Activated T-cell treated with anti-CD3 and anti-CD28 coated beads, Interleukin-2, amount 50 U/mL, for 72 hours (primary cell): Measurements from ENCODE around the gene TTLL3. TPM values are rescaled to one million over a fixed set of nuclear protein-coding genes. Genes with fewer than 3 reads are reported as not detected.
A peak's percentile ranks its signal among the peaks of the same experiment; 100 is the strongest.

Experiments used
- ATAC-seq, 2 donors: fragments of 150-1000 bp; cut with Tn5 transposase; replicated peaks in 1 of 2; 2 replicates each; pipeline ENCODE4 v1.10.0; 2021; ENCODE audit warnings: moderate library complexity in 2 of 2, mild to moderate bottlenecking in 1 of 2
- DNase-seq, 2 donors: peaks; one replicate each; pipeline ENCODE4 v3.0.0; 2021 to 2022; ENCODE audit warnings: mixed read lengths in 1 of 2
- H3K27ac Mint-ChIP-seq: one replicate; pipeline ENCODE4 v1.8.0; 2022; ENCODE audit warnings: mild to moderate bottlenecking, moderate library complexity, mixed read lengths
- H3K27me3 Mint-ChIP-seq: one replicate; pipeline ENCODE4 v1.8.0; 2022; ENCODE audit warnings: low read depth, mixed read lengths
- H3K36me3 Mint-ChIP-seq, 2 donors: one replicate each; pipeline ENCODE4 v1.8.0; 2022; ENCODE audit warnings: mixed read lengths in 2 of 2, mild to moderate bottlenecking in 1 of 2; ENCODE audit not compliant: insufficient read depth in 2 of 2
- H3K4me1 Mint-ChIP-seq: one replicate; pipeline ENCODE4 v1.8.0; 2022; ENCODE audit warnings: low read depth, mixed read lengths
- H3K4me3 Mint-ChIP-seq, 2 donors: one replicate each; pipeline ENCODE4 v1.8.0; 2022; ENCODE audit warnings: mild to moderate bottlenecking in 2 of 2, mixed read lengths in 2 of 2, moderate library complexity in 2 of 2
- H3K9me3 Mint-ChIP-seq, 2 donors: one replicate each; pipeline ENCODE4 v1.8.0; 2022; ENCODE audit warnings: mixed read lengths in 2 of 2
- total RNA-seq, 2 donors: library from RNA; stranded (reverse); gene quantifications; one replicate each; pipeline ENCODE4 v1.2.3, GENCODE V29; 2022

The TTLL3 gene
- total RNA-seq, 2 donors from 2014 or later = 63.6 to 75.5 TPM

DNA sequence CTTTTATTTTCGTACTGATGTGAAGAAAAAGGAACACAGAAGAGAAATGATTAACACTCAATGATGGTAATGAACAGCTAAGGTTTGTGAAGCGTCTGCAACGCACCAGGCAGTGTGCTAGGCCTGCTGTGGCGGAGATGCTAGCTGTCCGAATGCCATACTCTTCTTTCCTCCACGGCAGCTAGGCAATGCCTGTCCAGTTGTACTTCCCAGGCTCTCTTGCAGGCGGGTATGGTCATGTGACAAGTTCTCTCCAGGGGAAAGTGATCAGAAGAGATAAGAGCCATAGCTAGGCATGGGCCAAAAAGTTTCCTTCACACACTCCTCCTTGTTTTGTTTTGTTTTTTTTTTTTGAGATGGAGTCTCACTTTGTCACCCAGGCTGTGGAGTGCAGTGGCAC lies 24.5 kb upstream of the TTLL3 start:
- peaks cover 27 to 46% of the 10 kb centered on the region in 2 donors for H3K36me3 Mint-ChIP-seq
- peaks cover 72% of the 10 kb centered on the region for H3K4me1 Mint-ChIP-seq
- DNase-seq = no peak
- H3K27me3 Mint-ChIP-seq = no peaks in the 10 kb centered on the region
- ATAC-seq = no peak
- no peaks in the 10 kb centered on the region for H3K9me3 Mint-ChIP-seq
- no peak overlapping the region for H3K27ac Mint-ChIP-seq
- no peak overlapping the region for H3K4me3 Mint-ChIP-seq

DNA sequence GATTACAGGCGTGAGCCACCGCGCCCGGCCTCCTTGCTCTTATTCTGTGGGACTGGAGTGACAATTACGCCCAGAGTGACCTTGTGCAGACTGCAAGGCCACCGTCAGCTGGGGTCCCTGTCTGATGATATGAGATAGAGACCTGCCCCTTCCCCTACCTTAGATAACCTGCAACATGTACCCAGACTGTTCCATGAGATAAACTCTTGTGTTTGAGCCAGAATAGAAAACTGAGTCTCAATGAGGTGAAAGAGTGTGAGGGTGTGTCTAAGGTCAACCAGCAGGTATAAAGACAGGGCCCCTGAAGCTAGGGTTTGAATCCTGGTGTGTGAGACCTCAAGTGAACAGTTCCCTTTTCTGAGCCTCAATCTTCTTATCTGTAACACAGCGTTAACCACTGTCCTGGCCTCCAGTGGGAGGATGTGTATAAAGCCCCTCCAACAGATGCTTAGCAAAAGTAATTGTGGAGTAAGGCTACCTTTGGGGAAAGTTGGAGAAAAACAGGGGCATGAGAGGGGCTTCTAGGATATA lies 23.8 kb upstream of the TTLL3 start:
- Mint-ChIP-seq H3K4me3 (no peak overlapping the region), H3K27me3 (no peaks in the 10 kb centered on the region), H3K9me3 (no peaks in the 10 kb centered on the region), H3K27ac (peak overlapping the region; percentile 39), H3K36me3 (peaks cover 27 to 41% of the 10 kb centered on the region in 2 donors), H3K4me1 (peaks cover 72% of the 10 kb centered on the region)
- no peak for DNase-seq
- ATAC-seq = no peak

DNA sequence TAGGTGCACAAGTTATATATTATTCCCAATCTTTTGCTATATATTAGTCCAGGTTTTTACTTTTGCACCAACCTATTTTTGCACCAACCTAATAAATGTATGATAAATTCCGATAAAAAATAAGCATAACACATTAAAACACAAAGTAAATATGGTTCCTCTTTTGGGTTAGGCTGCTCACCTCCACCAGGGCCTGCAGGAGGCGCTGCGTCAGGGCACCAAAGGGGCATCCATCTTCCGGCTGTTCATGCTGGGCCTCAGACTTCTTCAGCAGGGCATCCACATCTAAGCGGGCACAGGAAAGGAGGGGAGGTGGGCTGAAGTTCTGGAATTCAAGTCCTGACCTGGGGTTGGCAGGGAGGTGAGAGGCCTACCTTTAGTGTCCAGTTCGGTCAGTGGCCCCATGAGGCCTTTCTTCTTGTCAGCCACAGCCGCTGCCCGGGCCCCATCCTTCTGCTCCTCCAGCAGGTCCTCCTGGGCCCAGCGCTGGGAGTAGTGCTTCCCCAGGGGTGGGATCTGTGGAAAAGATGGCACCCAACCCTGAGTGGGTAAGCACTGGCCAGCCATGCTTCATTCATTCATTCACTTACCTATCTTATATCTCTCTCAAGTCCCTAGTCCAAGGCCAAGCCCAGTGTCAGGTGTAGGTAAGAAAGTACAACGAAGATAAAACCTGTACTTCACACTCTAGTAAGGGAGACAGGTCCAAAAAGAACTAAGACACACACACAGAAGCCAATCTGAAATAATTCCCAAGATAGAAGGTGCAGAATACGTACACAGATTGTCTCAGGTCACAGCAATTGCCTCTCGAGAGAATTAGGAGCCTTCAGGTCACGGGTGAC lies 23.0 kb upstream of the TTLL3 start:
- Mint-ChIP-seq H3K4me3 (peak overlapping the region; percentile 45 to 52), H3K27me3 (no peaks in the 10 kb centered on the region), H3K4me1 (peaks cover 75% of the 10 kb centered on the region), H3K36me3 (peaks cover 30 to 39% of the 10 kb centered on the region in 2 donors), H3K9me3 (no peaks in the 10 kb centered on the region), H3K27ac (peak overlapping the region; percentile 25)
- no peak for DNase-seq
- peak in 1 of 2 donors; percentile 0 for ATAC-seq

DNA sequence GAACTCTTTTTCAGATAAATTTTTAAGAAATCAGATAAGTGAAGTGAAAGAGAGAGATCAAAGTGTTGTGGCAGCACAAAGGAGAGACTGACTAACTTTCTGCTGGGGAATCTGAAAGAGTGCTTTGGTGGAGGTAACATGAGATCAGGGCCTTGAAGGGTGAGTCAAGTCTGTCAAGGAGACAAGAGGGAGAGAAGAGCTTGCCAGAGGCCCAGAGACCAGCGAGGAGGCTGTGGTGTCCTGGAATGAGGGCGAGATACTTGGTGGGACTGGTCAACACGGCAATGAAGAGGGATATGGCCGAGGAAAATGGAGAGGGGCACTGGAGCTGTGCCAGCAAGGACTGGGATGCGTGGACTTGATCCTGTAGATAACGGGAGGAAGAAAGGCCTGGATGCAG lies 22.3 kb upstream of the TTLL3 start:
- DNase-seq (peak in 1 of 2 donors; percentile 57), ATAC-seq (peak; percentile 56 to 67)
- Mint-ChIP-seq H3K4me3 (peak overlapping the region; percentile 45 to 52), H3K27ac (peak overlapping the region; percentile 25), H3K36me3 (peaks cover 26 to 39% of the 10 kb centered on the region in 2 donors), H3K4me1 (peaks cover 69% of the 10 kb centered on the region), H3K27me3 (no peaks in the 10 kb centered on the region), H3K9me3 (no peaks in the 10 kb centered on the region)

DNA sequence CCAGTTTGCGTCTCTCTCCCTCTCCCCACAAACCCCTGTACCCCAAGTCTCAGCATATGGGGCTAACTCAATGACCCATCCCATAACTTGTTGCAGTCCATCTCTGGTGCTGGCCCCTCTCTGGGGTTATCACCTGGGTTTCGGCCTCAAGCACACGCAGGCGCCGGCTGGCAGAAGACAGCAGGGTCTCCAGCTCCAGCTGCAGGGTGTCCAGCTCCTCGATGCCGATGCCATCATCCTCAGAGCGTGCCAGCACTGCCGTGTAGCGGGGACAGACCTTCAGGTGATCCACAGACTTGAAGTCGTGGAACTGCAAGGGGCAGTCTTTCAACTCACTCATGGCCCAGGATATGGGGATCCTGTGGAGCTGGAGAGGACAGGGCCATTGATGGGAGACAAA lies 18.9 kb upstream of the TTLL3 start:
- Mint-ChIP-seq H3K9me3 (no peaks in the 10 kb centered on the region), H3K27me3 (no peaks in the 10 kb centered on the region), H3K4me1 (peaks cover 84% of the 10 kb centered on the region), H3K27ac (no peak overlapping the region), H3K36me3 (peaks cover 31 to 42% of the 10 kb centered on the region in 2 donors), H3K4me3 (peak overlapping the region; percentile 91 to 95)
- ATAC-seq = no peak
- DNase-seq = no peak

DNA sequence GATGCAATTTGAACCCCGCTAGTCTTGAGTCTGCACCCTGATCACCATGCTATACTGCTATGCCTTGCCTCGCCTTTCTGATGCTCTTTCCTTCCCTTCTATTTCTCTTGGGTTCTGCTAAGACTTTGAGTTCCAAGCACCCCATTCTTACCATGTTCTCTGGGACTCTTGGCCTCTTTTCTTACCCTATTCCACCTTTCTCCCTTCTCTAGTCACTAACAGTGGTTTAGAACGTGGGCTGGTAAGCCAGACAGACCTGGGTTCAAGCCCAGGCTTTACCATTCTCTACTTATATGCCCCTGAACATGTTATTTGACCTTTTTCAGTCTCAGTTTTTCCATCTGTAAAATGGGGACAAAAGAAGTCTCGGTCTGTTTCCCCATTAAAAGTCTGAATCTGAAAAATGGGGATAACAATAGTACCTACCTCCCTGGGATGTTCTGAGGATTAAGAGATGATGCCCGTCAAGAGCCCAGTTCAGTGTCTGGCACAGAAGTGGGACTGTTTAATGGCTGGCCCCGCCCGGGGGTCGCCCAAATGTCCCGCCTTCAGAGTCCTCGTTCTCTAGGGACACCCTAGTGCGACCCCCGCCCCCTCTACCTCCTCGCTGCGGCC lies 18.2 kb upstream of the TTLL3 start:
- Mint-ChIP-seq H3K4me3 (peak overlapping the region; percentile 91 to 95), H3K27ac (peak overlapping the region; percentile 98), H3K27me3 (no peaks in the 10 kb centered on the region), H3K36me3 (peaks cover 28 to 36% of the 10 kb centered on the region in 2 donors), H3K4me1 (peaks cover 83% of the 10 kb centered on the region), H3K9me3 (no peaks in the 10 kb centered on the region)
- ATAC-seq = no peak
- no peak for DNase-seq

DNA sequence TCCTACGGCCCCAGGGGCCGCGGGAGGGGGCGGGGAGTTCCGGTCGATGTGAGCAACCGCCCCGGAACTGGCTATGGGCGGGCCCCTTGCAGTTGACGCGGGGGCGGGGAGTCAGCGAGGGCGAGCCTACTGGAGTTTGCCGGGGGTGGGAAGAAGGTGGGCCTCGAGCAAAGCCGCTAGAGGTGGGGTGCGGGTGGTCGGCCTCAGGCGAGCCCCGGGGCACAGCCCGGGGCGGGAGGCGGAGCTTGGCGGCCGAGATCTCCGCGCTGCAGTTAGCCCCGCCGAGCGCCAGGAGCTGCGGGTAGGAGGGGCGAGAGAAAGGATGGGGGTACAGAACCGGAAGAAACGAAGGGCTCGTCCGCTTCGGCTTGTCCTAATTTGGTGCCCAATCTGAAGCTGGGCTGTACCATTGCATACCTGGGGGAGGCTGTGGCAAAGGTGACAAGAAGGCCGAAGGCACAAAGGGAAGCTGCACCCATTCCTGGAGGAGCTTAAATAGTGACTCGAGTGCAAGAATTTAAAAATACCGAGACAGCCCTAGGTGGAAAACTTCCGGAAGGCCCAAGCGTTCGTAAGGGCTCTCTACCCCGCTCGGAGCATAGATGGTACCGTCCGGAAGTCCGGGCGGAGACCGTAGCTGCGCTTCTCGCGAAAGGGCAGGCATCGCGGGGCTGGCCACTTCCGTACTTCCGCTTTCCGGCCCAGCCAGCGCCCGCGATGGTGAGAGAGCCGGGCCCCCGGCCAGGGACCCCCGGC lies 17.5 kb upstream of the TTLL3 start, which contains the start of the genes ARPC4 and TADA3:
ARPC4 (plus strand) TSS at position 678 of the 756 bp plus-strand sequence; CDS start at position 718, 40 bp downstream.
TADA3 (minus strand) TSS at position 69 of the 756 bp plus-strand sequence. CDS start 1,007 bp downstream, outside the sequence.
- Mint-ChIP-seq H3K4me1 (peaks cover 83% of the 10 kb centered on the region), H3K27ac (peak within 1 kb of the TSS; percentile 98), H3K36me3 (peaks cover 32 to 34% of the 10 kb centered on the region in 2 donors), H3K27me3 (no peaks in the 10 kb centered on the region), H3K9me3 (no peaks in the 10 kb centered on the region), H3K4me3 (peak within 1 kb of the TSS; percentile 91 to 95)
- ATAC-seq (peak; percentile 84 to 85), DNase-seq (peak; percentile 94 to 96)

DNA sequence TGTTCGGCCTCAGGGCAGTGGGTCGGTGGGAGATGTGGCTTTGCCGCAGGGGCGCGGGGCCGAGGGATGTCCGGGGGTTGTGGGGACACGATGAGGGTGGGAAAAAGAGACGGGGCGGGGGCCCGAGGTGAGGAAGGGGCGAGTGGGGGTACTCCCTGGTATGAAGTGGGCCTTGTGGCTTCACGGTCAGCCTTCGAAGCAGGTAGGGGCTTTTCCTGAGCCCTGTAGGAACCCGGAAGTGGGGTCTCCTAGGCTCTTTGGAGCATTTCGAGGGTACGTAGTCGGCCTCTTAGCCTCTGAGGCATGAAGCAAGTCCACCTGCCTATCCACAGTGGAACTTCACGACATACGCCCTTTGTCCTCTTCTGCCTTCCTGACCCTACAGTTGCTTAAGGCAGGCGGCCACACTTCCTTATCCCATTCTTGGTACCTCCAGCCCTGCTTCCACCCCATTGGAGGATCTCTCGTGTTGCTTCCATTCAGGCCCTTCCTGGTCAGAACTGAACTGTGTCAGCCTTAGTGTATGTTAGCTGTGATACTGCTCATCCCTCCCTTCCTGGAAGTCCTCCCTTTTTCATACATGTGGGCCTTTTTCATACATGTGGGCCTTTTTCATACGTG lies 16.8 kb upstream of the TTLL3 start:
- H3K36me3 Mint-ChIP-seq = peaks cover 32 to 35% of the 10 kb centered on the region in 2 donors
- DNase-seq = peak in 1 of 2 donors; percentile 39
- ATAC-seq = peak in 1 of 2 donors; percentile 21
- no peaks in the 10 kb centered on the region for H3K27me3 Mint-ChIP-seq
- H3K9me3 Mint-ChIP-seq = no peaks in the 10 kb centered on the region
- H3K27ac Mint-ChIP-seq = peak overlapping the region; percentile 98
- peak overlapping the region; percentile 91 to 95 for H3K4me3 Mint-ChIP-seq
- peaks cover 78% of the 10 kb centered on the region for H3K4me1 Mint-ChIP-seq

DNA sequence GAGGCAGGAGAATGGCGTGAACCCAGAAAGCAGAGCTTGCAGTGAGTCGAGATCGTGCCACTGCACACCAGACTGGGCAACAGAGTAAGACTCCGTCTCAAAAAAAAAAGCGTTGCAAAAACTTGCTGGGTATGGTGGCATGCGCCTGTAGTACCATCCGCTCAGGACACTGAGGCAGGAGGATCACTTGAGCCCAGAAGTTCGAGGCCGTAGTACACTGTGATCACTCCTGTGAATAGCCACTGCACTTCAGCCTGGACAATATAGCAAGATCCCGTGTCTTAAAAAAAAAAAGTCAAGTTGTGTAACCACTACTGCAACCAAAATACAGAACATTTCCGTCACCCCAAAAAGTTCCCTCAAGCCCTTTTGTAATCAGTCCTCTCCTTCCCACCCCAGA lies 15.7 kb upstream of the TTLL3 start:
- no peak for DNase-seq
- Mint-ChIP-seq H3K27ac (peak overlapping the region; percentile 98), H3K36me3 (peaks cover 29 to 36% of the 10 kb centered on the region in 2 donors), H3K4me3 (peak overlapping the region; percentile 91 to 95), H3K9me3 (no peaks in the 10 kb centered on the region), H3K4me1 (peaks cover 67% of the 10 kb centered on the region), H3K27me3 (no peaks in the 10 kb centered on the region)
- no peak for ATAC-seq

DNA sequence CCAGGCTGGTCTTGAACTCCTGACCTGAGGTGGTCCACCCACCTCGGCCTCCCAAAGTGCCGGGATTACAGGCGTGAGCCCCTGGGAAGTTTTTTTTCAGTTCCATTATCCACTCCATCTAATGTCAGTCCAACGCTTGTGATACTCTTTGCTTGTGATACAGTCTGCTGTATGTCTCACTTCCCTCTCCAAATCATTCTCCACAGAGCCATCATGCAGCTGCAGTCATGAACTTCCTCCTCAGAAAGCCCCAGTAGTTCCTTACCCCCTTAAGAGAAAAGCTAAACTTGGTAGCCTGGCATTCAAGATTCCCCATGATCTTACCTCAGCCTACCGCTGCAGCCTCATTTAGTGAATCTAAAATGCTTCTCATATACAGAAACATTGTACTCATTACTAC lies 14.9 kb upstream of the TTLL3 start:
- Mint-ChIP-seq H3K27me3 (no peaks in the 10 kb centered on the region), H3K27ac (peak overlapping the region; percentile 96), H3K4me1 (peaks cover 59% of the 10 kb centered on the region), H3K9me3 (no peaks in the 10 kb centered on the region), H3K4me3 (peak overlapping the region; percentile 53 to 80), H3K36me3 (peaks cover 25 to 35% of the 10 kb centered on the region in 2 donors)
- no peak for ATAC-seq
- no peak for DNase-seq

DNA sequence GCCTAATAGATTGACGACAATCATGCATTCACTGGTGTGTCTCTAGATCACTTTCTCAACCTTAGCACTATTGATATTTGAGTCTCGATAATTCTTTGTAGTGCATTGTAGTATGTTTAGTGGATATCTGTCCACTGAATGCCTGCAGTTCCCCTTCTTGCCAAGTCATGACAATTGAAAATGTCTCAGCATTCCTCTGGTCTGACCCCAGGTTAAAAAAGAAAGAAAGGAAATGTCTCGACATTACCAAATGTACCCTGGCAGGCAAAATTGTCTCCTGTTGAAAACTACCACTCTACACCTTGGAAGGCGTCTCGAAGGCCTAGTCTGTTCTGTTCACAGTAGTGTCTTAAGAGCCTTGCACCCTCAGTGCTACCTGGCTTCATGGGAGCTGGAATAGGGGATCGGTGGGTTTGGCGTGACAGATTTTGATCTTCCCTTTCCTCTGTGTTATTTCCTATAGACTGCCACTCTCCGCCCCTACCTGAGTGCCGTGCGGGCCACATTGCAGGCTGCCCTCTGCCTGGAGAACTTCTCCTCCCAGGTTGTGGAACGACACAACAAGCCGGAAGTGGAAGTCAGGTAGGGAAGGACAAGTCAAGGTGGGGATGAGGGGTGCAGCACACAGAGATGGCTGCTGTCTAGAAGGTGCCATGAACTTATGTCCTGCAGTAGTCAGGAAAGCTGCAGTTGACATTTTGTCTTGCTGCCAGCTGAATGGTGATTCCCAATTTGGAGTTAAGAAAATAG lies 12.7 kb upstream of the TTLL3 start:
- H3K27ac Mint-ChIP-seq = no peak overlapping the region
- peaks cover 41% of the 10 kb centered on the region for H3K4me1 Mint-ChIP-seq

DNA sequence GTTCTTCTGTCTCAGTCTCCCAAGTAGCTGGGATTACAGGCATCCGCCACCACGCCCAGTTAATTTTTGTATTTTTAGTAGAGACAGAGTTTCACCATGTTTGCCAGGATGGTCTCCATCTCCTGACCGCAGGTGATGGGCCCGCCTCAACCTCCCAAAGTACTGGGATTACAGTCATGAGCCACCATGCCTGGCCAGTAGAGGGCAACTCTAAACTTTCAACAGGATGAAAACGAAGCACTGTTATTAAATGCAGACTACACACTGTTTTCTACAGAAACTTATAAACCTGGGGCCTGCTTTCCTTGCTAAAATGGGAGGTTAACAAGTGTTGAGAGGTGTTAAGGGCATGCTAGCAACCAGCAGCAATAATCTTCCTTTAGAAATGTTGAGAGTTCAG lies 9.5 kb upstream of the TTLL3 start:
- ATAC-seq (no peak), DNase-seq (no peak)
- Mint-ChIP-seq H3K27ac (no peak overlapping the region), H3K27me3 (no peaks in the 10 kb centered on the region), H3K36me3 (peaks cover 17 to 41% of the 10 kb centered on the region in 2 donors), H3K9me3 (no peaks in the 10 kb centered on the region), H3K4me3 (no peak overlapping the region), H3K4me1 (peaks cover 24% of the 10 kb centered on the region)

More for the DNA sequence above, 12.7 kb upstream of the TTLL3 start:
- DNase-seq = no peak
- no peak for ATAC-seq
- peaks cover 19 to 40% of the 10 kb centered on the region in 2 donors for H3K36me3 Mint-ChIP-seq
- no peak overlapping the region for H3K4me3 Mint-ChIP-seq
- H3K9me3 Mint-ChIP-seq = no peaks in the 10 kb centered on the region
- H3K27me3 Mint-ChIP-seq = no peaks in the 10 kb centered on the region
